ENCODE results near the gene ARID3C.

The ARID3C gene, protein sequence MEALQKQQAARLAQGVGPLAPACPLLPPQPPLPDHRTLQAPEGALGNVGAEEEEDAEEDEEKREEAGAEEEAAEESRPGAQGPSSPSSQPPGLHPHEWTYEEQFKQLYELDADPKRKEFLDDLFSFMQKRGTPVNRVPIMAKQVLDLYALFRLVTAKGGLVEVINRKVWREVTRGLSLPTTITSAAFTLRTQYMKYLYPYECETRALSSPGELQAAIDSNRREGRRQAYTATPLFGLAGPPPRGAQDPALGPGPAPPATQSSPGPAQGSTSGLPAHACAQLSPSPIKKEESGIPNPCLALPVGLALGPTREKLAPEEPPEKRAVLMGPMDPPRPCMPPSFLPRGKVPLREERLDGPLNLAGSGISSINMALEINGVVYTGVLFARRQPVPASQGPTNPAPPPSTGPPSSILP

DNA sequence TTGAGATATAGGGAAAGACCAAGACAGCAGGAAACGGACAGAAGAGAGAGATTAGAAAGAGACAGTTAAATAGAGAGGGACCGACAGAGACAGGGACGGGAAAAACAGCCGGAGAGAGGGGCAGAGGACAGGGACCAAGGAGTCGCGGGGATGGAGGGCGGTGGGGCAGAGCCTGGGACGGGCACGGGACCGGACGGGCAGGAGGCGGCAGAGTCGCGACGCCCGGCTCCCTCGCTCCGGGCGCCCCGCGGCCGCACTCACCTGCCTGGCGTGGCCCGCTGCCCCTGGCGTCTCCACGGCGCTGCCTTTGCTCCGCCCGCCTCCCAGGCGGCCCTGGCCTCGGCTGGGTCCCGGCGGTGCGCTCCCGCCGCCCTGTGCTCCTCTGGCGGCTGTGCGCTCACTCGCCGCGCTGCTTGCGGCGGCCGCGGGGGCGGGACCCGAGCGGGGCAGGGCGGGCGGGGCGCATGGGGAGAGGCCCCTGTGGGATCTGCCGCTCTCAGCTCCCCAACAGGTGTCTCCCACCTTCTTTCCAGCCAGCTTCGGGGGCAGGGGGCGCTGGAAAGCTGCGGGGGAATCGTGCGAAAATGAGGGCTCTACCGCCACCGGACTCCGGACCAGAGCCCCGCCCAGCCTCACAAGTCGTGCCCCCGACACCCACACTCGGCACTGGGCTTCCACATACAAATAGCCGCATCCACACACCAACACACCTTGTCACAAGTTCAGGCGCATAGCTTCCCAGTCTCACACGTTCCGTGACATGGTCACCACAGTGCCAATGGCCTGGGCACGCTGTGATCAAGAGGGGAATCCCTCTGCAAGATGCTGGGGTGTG, at the start of gene ARID3C:
TSS of gene ARID3C (minus strand) at position 411 of the 835 bp plus-strand sequence. CDS start 1,052 bp downstream, outside the sequence.
- no peak for DNase-seq

DNA sequence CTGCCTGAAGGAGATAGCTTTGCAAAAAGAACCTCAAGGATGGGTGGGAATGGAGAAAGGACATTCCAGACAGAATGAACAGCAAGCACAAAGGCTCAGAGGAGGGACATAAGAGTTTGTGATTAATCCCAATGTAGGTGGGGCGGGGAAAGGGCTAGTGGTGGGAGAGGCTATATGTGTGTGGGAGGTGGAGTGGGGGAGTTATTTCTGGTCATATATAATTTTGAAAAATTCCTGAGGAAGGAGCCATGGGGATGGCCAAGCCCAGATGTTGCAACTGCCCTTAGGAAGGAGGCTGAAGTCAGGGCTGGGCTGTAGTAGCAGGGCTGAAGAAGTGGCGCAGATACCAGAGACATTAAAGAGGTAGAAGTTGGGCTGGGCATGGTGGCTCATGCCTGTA, 47.0 kb upstream of the ARID3C start:
- no peak for DNase-seq

DNA sequence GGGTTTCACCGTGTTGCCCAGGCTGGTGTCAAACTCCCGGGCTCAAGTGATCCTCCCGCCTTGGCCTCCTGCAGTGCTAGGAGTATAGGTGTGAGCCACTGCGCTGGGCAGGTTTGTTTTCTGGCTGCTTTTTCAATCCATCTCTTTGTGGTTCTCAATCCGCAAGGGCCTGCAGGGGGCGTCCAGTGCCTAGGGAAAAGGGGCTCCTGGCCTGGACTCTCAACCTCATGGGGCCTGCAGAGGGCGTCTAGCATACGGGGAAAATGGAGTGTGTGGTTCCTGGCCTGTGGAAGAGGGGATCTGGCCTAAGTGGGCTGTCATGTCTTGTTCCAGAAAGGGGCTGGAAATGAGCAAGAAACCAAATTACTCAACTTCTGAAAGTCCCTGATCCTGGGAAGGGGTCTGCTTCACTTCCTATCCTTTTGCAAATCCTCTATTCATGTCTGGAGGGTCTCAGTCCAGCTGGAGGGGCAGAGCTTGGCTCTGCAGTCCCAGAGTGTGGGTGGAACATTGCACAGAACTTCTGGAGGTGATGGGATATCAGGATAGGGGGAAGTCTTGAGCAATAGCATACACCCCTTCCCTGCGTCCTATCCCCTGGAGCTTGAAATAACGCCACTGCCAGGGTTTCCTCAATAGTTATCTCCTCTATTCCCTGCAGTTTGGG, 46.3 kb upstream of the ARID3C start:
- DNase-seq: peak; percentile 65

DNA sequence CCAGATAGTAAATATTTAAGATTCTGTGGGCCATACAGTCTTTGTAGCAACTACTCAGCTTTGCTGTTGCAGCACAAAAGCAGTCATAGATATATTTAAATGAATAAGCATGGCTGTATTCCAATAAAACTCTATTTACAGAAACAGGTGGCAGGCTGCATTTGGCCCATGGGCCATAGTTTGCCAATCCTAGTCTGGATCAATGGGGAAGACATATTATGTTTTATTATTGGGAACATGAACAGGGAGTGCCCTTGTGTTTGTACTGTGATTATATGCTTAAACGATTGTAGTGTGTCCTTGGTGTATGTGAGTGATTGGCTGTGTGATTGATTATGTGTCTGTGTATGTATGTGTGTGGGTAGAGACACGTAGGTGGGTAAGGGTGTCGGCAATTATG, 45.6 kb upstream of the ARID3C start:
- DNase-seq: no peak

DNA sequence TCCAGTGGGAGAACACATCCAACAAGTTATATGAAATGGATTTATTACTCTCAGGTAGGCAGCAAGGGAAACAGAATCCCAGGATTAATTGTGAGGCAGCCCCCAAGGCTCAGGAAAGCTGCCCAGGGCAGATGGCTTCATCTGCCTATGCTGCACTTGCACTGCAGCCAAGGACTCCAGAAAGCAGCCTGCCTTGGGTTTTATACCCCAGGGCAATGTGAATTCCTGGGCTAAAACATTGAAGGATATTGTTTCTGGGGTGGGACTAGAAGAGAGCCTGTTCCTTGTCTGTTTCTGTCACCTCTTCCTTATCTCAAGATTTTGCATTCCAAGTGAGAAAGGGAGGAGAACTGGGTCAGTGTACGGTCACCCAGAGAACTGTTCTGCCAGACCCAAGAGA, 42.4 kb upstream of the ARID3C start:
- no peak for DNase-seq

DNA sequence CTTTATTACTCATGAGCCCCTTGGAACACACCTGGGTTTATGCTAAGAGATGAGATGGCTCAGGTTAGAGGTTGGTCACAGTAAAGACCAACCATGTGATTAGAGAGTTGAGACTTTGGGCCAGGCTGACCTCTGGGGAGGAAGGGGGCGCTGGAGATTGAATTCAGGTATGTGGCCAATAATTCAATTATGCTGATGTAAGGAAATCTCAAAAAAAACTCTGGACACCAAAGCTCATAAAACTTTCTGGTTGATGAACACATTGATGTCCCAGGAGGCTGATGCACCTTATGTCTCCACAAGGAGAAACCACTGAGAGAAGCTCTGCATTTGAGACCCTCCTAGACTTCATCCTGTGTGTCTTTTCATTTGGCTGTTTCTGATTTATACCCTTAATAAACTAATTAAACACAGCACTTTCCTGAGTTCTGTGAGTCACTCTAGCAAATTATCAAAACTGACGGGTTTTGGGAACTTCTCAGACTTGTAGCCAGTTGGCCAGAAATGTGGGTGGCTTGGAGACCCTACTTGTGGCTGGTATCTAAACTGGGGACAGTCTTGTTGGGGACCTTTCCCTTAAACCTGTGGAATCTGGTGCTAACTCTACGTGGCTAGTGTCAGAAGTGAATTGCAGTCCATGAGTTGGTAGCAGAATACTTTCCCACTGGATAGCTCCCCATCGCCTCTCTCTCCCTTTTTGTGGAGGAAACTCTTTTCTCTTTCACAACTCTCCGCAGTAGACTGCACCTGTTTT, 41.1 kb upstream of the ARID3C start:
- DNase-seq: no peak

DNA sequence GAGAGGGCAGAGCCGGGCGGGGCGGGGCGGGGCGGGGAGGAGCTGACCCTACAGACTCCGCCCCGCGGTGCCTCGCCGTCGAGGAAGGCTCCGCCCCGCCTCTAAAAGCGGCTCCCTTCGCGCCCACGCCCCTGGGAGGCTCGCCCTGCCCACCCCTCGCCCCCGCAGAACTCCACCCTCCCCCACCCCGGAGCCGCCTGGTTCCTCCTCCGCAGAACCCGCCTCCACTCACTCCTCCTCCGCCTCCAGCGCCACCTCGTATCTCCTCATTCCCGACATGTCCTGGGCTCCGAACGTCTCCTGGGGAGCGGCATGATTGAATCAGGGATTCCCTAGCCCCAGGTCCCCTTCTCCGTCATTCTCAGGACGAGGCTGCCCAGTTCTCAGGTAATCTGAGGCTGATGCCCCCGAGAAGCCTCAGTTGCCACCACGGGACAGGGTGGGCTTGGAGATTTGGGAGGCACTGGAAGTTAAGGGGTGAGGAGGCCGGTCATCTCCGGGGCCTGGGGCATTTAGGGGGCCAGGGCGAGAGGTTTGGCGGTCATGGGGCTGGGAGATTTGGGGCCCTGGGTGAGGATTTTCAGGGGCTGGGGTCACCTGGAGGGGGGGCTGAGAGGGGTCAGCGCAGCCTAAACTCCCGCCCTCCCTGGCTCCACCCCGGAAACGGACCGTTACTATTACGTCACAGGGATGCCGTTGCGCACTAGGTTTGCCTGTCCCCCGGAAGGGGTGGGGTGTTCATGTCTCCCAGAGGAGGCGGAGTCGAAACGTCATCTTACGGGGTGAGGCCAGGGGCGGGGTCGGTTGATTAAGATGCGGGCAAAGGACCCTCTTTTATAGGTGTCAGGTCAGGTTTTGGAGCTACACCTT, 36.8 kb upstream of the ARID3C start:
- DNase-seq: peak; percentile 95

DNA sequence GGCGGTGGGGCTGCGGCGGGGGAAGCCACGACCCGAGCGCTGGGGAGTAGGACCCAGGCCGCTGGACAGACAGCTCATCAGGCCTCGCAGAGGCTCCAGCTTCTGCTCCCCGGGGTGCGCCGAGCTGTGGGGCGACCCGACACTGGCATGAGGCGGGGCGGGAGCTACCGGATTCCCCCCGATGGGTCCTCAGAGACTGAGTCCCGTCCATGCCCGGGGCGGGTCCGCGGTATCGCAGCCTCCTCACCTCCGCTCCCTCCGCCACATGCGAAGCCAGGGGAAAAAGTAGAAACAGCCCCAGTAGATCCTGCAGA, 36.2 kb upstream of the ARID3C start:
- no peak for DNase-seq

DNA sequence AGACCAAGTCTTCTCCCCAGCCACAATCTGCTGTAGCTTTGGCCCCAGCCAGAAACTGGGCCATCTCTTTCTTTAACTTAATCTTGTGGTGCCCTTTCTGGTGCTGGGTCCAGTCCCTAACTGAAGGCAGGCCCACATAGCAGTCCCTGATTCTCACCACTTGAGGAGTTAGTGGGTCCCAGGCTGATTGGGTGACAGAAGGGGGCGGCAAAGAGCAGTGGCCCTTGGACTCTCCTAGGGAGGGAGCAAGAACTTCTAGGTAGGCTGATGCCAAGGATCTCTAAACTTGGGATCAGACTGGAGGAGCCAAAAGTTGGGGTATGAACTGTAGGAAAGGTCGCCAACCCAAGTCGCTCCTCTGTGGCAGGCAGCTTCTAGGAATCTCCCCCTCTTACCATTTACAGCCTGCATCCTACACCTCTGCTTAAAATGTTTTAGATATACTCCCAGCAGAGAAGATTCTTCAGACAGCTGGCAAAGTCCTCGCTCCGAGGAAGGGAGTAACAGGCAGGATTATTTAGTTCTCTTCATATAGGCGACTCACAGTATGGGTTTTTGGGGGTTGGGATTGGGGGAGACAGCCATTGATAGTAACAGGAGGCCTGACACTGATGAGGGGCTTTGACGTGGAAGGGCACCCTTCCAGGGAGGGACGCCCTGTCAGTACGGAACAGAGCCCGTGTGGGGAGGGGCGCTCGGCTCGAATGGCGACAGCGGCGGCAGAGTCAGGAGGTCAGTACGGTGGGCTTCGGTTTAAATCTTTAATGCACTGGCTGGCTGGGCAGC, 35.6 kb upstream of the ARID3C start:
- DNase-seq: peak; percentile 74

DNA sequence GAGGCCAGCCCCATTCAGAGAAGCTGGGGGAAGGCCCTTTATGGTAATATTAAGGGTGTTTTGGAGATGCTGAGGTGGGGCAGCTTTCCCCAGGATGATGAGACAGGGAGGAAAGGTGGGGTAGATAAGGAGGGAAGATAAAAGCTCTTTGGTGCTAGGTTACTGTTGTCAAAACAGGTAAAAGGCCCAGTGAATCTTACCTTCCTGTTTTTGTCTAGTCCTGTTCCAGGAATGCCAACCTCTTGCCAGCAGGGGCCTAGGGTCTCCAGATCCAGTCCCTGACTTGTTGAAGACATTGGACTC, 34.4 kb upstream of the ARID3C start:
- no peak for DNase-seq

DNA sequence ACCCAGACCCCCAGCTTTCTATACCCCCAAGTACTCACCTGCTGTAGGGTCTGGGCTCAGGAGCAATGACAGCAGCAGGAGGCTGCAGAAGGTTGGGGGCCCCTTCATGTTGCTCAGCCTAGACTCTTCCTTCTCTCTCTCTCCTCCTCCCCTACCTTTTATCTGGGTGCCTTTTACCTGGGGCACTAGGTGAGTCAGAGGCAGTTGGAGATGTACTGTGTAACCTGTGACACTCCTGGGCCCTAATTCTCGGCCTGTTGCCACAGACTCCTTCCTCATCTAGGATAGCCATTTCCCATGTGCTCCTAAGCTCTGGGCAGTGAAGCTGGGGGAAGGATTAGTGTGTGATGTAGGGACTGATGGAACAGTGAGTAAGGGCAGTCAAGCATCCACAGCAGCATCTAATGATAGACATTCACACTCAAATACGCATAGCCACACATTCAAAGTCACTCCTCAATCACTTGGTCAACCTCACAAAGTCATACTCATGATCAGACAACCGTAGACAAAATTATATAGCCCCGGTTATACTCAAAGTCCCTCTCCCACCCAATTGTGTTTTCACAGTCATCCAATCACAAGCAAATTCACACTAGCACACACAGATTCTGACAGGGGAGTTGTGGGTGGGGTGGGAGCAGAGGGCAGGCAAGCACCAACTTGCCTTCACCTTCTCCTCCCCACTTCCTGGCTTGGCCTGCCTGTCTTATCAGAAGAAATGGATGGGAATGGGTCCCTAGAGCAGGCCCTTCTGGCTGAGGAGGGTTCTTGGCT, 33.8 kb upstream of the ARID3C start, which contains the start of gene CCL27:
TSS of gene CCL27 (minus strand) at position 132 of the 777 bp plus-strand sequence. CDS start at position 108, 24 bp downstream.
- no peak for DNase-seq

DNA sequence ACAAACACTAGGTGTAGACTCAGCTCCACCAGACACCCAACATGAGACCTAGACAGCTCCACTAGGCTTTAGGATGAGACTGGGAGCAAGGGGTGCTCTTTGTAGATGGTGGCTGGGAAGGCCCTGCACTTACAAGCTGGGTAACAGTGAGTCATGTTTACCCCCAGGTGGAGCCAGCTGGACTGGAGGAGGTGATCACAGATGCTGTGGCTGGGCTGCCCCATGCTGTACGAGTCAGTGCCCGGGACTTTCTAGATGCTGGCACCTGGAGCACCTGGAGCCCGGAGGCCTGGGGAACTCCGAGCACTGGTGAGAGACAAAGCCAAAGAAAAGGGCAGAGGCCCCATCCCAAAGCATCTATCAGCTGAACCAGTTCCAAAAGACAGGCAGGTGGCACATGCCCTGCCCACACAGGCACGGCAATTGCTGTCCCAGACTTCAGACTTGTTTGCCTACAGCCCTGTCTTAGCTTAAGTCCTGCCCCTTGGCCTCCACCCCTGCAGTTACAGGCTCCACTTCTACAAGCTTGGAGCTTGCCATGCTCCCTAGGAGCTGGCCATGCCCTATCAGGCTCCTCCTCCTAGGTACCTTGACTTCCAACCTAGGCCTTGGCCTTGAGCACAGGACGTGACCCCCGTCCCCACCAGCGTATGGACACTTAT, 30.9 kb upstream of the ARID3C start:
- DNase-seq: no peak

DNA sequence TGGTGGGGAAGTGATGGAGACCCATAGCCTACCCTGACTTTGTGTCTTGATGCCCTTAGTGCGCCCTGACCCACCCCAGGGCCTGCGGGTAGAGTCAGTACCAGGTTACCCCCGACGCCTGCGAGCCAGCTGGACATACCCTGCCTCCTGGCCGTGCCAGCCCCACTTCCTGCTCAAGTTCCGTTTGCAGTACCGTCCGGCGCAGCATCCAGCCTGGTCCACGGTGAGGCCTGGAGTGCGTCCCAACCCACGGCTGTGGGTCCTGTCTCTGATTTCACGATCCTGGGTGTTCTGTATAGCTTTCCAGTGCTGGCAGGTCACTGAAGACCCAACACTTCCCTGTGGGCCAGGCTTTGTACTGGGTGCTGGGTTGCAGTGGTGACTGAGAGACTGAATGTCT, 29.6 kb upstream of the ARID3C start:
- DNase-seq: no peak

DNA sequence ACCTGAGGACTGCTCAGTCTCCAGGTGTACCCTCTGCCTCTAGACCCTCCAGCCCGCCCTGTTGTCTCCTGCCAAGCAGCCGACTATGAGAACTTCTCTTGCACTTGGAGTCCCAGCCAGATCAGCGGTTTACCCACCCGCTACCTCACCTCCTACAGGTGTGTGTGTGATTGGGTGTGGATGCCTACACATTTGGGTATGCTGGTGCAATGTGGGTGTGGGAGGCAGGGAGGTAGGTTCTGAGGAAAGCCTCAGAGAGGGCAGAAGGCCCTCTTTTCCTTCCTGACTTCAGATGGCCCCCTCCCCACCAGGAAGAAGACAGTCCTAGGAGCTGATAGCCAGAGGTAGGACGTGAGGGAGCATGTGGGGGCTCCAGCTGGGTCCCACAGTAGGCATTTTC, 28.1 kb upstream of the ARID3C start:
- no peak for DNase-seq

DNA sequence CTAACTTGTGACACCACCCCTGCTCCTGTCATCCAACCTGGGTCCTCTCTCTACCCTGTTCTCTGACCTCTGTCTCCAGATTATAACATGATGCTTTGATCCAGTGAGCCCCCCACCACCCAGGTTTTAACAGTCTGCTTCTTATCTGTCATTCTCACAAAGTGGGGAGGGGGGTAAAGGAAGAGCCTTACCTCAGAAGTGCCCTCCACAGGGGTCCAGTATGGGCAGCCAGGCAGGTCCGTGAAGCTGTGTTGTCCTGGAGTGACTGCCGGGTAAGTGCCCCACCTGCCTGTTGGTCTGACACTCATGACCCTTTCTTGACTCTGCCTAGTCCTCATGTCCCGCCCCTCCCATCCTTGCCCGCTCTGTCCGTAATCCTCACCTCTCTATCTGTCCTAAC, 26.5 kb upstream of the ARID3C start:
- DNase-seq: no peak

DNA sequence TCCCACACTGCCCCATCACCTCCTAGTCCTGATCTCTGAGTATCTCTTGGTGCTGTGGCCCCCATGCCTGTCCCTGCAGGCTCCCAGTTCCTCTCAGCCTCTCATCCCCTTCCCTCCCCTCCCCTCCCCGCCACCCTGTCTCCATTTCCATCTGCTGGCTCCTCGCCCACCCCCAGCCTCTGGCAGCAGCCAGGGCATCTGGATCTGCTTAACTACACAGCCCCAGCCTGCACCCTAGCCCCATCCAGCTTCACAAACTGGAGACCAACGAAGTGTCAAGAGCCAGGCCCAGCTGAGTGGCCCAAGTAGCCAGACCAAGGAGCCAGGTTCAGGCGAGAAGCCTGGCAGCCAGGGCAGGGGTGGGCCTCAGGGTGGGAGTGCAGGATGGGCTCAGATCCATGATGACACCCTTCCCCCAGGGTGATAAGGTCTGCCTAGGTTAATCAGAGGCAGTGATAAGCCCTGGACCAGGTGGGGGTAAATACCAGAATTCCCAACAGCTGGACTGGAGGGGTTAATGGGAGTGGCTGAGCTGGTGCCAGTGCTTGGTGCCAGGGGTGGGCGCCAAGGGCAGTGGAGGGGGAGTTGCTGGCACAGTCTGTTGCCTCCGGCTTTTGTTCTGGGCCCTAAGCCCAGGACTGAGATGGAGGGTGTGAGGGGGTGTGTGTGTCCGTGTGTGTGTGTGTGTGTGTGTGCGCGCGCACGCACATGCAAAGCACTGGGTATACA, 25.6 kb upstream of the ARID3C start:
- DNase-seq: peak; percentile 91

DNA sequence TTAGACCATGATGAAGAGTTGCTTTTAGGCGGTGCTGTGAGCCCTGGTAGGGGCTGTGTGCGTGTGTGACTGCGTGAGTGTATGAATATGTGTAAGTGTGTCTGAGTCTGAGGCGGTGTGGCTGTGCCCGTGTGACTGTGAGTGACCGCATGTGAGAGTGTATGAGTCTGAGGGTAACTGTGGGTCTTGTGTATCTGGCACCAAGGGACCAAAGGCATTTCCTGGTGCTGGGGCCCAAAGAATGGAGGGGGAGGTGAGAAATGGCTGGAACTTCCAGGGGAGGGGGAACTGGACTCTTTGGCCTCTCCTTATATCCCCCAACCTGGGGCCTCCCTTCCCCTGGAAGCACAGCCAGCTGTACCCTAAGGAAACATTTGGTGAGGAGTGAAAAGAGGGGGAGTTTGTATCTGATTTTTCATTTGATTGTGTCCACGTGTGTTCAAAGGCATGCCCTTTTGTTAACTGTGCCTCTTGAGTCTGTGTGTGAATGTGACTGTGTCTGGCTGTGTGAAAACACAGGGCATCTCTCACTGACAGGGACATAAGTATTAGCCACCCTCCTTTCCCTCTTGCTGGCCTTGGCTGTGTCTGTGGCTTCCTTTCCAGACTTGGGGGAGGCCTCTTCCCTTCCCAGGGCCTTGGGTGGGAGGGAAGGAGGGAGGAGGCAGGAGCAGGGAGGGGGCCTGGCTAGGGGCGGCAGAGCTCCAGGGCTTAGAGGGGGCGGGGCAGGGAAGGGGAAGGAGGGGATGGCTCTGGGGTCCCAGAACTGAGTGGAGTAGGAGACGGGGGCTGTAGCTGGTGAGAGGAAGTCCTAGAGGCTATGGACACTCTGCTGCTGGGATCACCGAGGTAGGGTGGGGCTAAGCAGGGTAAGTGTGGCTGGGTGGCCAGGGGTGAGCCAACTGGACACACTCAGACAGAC, 24.5 kb upstream of the ARID3C start:
- DNase-seq: peak; percentile 88

DNA sequence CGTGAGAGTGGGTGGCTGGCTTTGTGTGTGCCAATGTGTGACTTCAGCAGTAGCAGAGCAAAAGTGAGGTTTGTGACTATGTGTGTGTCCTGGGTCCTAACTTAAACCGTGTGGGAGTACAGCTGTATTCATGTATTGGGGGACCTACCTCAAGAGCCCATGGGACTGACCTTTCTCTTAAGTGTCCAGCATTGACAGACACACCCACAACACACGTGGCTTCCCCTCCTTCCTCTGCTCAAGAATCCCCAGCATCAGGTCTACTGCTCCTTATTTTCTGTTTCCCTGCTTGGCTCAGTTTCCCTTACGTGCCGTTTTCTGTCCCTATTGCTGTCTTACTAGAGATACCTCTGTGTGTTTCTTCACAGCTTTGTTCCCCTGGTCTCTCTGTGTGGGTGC, 23.7 kb upstream of the ARID3C start:
- DNase-seq: no peak
